Suprapubic skin (tissue), 4 donors: ENCODE data around the gene PPP3R1. TPM values are rescaled to one million over a fixed set of nuclear protein-coding genes. Genes with fewer than 3 reads are reported as not detected.

Source experiments
- DNase-seq, 2 donors: peaks; one replicate each; pipeline ENCODE4 v3.0.0-alpha.2; 2019; ENCODE audit warnings: low spot score in 2 of 2
- H3K27ac ChIP-seq: fragments of 200-600 bp; sonication (generic); one replicate; pipeline ENCODE4 v1.5.1; 2019
- H3K27me3 ChIP-seq: fragments of 200-600 bp; sonication (generic); one replicate; pipeline ENCODE4 v1.5.1; 2019
- H3K36me3 ChIP-seq: fragments of 200-600 bp; sonication (generic); one replicate; pipeline ENCODE4 v1.5.1; 2019
- H3K4me1 ChIP-seq: fragments of 200-600 bp; sonication (generic); one replicate; pipeline ENCODE4 v1.5.1; 2019
- H3K4me3 ChIP-seq: fragments of 200-600 bp; sonication (generic); one replicate; pipeline ENCODE4 v1.5.1; 2019; ENCODE audit warnings: mild to moderate bottlenecking
- H3K9me3 ChIP-seq: fragments of 200-600 bp; sonication (generic); one replicate; pipeline ENCODE4 v1.5.1; 2019
- EP300 ChIP-seq: sonication (generic); formaldehyde crosslinking; IDR thresholded peaks from one replicate; pipeline ENCODE4 v1.6.1; 2017; ENCODE audit warnings: antibody characterized with exemption
- POLR2A ChIP-seq, 2 donors: fragments of 450-650 bp; IDR thresholded peaks; one replicate each; pipeline ENCODE4 v1.6.1; 2017; ENCODE audit warnings: antibody characterized with exemption in 2 of 2, mild to moderate bottlenecking in 2 of 2, moderate library complexity in 2 of 2
- POLR2AphosphoS5 ChIP-seq, 3 donors: sonication (generic); formaldehyde crosslinking; IDR thresholded peaks; one replicate each; pipeline ENCODE4 v1.6.1; 2017; ENCODE audit warnings: antibody characterized with exemption in 3 of 3
- WGBS: methylation state at CpG from one replicate; pipeline ENCODE4 v1.1.5; 2018; 5-methylcytosine and 5-hydroxymethylcytosine counted together
- total RNA-seq, 4 donors: library from RNA; depleted of rRNA; stranded (reverse); fragments of >200 nt; gene quantifications; one replicate each; pipeline ENCODE4 v1.1.0, GENCODE V29; 2016
- TF ChIP-seq, protein P1 (sequence below), 2 donors: fragments of 200-600 bp in 1 of 2; fragments of 450-650 bp in 1 of 2; sonication (generic) in 1 of 2; IDR thresholded peaks; one replicate each; pipeline ENCODE4 v1.5.1; 2016 to 2019; ENCODE audit warnings: antibody characterized with exemption in 2 of 2, mild to moderate bottlenecking in 1 of 2, moderate library complexity in 1 of 2

Gene PPP3R1
- total RNA-seq, 4 donors from 2014 or later, result 31.3 to 40.0 (median 36.2) TPM

DNA sequence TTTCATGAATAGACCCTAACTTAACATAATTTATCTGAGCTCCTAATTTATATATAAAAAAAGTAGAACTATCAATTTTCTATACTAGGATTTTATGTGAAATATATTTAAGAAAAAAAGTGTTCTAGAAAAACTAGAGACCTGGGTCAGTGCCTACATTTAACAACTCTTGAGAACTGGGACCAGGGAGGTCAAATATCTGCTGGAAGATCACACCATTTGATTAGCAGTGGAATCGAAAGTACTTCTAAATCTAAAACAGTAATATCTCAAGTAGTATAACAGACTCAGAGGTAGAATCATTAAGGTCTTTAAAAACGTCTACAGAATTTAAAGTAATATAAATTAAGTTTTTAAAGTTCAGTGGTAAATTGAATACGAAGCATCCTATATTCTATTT lies 34.6 kb downstream of the PPP3R1 start:
- Histone ChIP-seq H3K4me1 (peaks cover 56% of the 10 kb centered on the region), H3K9me3 (no peaks in the 10 kb centered on the region), H3K4me3 (no peak overlapping the region), H3K36me3 (no peaks in the 10 kb centered on the region), H3K27ac (no peak overlapping the region), H3K27me3 (no peaks in the 10 kb centered on the region)
- 48% methylated on average over 3 of the region's 3 CpGs for WGBS
- DNase-seq, result no peak
- TF ChIP-seq POLR2AphosphoS5 (IDR thresholded peaks at IDR 0.05) (no peak), POLR2A (IDR thresholded peaks at IDR 0.05) (no peak), EP300 (no peak)
- TF ChIP-seq, protein P1, sequence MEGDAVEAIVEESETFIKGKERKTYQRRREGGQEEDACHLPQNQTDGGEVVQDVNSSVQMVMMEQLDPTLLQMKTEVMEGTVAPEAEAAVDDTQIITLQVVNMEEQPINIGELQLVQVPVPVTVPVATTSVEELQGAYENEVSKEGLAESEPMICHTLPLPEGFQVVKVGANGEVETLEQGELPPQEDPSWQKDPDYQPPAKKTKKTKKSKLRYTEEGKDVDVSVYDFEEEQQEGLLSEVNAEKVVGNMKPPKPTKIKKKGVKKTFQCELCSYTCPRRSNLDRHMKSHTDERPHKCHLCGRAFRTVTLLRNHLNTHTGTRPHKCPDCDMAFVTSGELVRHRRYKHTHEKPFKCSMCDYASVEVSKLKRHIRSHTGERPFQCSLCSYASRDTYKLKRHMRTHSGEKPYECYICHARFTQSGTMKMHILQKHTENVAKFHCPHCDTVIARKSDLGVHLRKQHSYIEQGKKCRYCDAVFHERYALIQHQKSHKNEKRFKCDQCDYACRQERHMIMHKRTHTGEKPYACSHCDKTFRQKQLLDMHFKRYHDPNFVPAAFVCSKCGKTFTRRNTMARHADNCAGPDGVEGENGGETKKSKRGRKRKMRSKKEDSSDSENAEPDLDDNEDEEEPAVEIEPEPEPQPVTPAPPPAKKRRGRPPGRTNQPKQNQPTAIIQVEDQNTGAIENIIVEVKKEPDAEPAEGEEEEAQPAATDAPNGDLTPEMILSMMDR (IDR thresholded peaks at IDR 0.05), result no peak

DNA sequence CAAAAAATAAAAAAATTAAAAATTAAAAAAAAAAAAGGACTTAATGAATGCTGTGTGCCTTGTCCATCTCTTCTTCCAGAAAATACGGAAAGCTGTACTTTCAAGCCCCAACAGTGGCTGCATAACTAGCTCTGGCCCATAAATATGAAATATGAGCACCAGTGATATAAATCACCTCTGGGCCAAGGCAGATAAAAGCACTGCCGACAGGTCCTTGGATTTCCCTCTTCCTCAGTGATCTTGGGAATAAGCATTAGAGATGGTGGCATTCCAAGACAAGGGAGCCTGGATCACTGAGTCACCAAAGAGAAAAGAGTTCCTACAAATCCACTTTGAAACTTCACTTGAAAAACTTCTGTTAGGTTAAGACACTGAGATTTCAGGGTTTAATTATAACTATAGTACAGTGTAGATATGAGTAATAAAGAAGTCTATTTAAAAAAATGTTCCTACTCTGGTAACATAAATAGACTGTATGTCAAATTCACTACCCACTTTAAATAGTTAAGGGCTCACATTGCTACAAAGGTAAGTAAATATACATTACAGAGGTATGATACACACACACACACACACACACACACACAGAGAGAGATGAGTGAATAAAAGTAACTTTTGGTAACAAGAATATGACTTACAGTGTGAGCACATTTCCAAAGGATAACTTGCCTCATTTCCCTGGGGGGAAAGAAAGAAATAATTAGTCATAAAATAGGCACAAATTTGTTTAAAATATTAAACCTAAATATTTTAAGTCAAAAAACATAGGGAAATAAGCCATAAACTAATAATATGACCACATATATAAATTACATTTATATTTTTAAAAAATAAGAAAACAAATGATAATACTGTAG lies 35.6 kb downstream of the PPP3R1 start:
- no peak for DNase-seq
- Histone ChIP-seq H3K27ac (no peak overlapping the region), H3K36me3 (peaks cover 4% of the 10 kb centered on the region), H3K27me3 (no peaks in the 10 kb centered on the region), H3K4me1 (peaks cover 63% of the 10 kb centered on the region), H3K4me3 (no peak overlapping the region), H3K9me3 (no peaks in the 10 kb centered on the region)
- TF ChIP-seq EP300 (no peak), POLR2AphosphoS5 (IDR thresholded peaks at IDR 0.05) (no peak), POLR2A (IDR thresholded peaks at IDR 0.05) (no peak)
- TF ChIP-seq, protein P1 (IDR thresholded peaks at IDR 0.05), result no peak
- 30% methylated on average over 2 of the region's 2 CpGs for WGBS

DNA sequence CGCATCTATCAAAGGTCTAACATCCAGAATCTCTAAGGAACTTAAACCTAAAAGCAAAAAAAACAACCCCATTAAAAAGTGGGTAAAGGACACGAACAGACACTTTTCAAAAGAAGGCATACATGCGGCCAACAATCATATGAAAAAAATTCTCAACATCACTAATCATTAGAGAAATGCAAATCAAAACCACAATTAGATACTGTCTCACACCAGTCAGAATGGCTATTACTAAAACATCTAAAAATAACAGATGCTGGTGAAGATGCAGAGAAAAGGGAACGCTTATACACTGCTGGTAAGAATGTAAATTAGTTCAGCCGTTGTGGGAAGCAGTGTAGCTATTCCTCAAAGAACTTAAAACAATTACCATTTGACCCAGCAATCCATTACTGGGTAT lies 38.0 kb downstream of the PPP3R1 start:
- no peak overlapping the region for H3K4me3 ChIP-seq
- H3K4me1 ChIP-seq, result peaks cover 53% of the 10 kb centered on the region
- DNase-seq, result no peak
- TF ChIP-seq POLR2AphosphoS5 (IDR thresholded peaks at IDR 0.05), result no peak
- no peak overlapping the region for H3K27ac ChIP-seq
- H3K36me3 ChIP-seq, result peaks cover 4% of the 10 kb centered on the region
- H3K27me3 ChIP-seq, result no peaks in the 10 kb centered on the region
- WGBS, result 78% methylated on average over 5 of the region's 5 CpGs
- no peaks in the 10 kb centered on the region for H3K9me3 ChIP-seq

DNA sequence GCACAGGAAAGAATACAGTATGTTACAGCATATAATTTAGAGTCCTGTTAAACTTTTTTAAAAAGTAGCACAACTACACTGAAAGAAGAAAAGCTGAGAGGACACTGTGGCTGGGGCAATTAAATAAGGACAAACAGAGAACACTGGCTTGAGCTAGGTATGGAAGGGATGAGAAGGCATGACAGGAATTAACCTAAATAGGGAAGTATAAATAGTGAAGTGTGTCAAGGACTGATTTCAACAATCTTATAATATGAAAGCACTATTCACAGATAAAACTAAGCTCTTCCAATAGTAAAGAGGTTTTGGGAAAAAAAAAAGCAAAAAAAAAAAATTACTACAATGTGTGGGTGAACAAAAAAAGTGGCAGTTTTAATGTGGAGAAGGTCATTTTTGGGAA lies 45.5 kb downstream of the PPP3R1 start:
- Histone ChIP-seq H3K4me3 (no peak overlapping the region), H3K27ac (no peak overlapping the region), H3K36me3 (no peaks in the 10 kb centered on the region), H3K4me1 (peaks cover 26% of the 10 kb centered on the region), H3K27me3 (no peaks in the 10 kb centered on the region), H3K9me3 (no peaks in the 10 kb centered on the region)
- DNase-seq, result no peak
- no peak for TF ChIP-seq POLR2A (IDR thresholded peaks at IDR 0.05)
- TF ChIP-seq POLR2AphosphoS5 (IDR thresholded peaks at IDR 0.05), result no peak
- TF ChIP-seq, protein P1 (IDR thresholded peaks at IDR 0.05), result no peak
- no peak for TF ChIP-seq EP300

DNA sequence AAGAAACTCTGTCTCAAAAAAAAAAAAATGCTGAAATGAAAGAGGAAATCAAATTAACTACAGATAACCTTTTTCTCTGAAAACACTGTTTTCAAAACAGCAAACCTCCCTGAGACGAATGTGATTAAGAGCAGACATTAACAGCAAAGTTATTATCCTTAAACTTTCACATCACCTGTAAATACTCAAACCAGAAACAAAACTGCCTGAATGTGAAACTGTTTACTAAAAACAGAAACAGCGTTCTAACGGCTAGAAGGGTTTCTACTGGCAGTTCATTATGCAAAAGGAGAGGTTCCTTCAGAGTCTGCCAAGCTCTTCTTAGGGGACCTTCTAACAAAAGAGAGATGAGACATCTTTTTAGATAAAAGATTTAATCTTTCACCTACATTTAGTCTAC lies 48.7 kb downstream of the PPP3R1 start:
- 35% methylated on average over 3 of the region's 3 CpGs for WGBS
- TF ChIP-seq POLR2AphosphoS5 (IDR thresholded peaks at IDR 0.05), result no peak
- no peak for TF ChIP-seq POLR2A (IDR thresholded peaks at IDR 0.05)
- TF ChIP-seq, protein P1 (IDR thresholded peaks at IDR 0.05), result no peak
- no peak for TF ChIP-seq EP300
- Histone ChIP-seq H3K36me3 (no peaks in the 10 kb centered on the region), H3K27ac (no peak overlapping the region), H3K27me3 (no peaks in the 10 kb centered on the region), H3K9me3 (no peaks in the 10 kb centered on the region), H3K4me3 (no peak overlapping the region), H3K4me1 (peaks cover 30% of the 10 kb centered on the region)
- no peak for DNase-seq
